ENCODE data around the gene MUCL1.
"Not testable (repeated sequence)": the region's sequence is repeated elsewhere in the genome, so short reads cannot be mapped to it uniquely, and the experiment has no call there.

Gene MUCL1

GRCh38 chr12:54853933-54854538 is at the start of gene MUCL1:
Gene MUCL1, plus strand, starts transcription at chr12:54854516. Its CDS starts 67 bp downstream, at chr12:54854583.
- peak; percentile 49 for DNase-seq (ENCODE audit: low spot score)

GRCh38 chr12:54821676-54822075 is 32.6 kb upstream of the MUCL1 start:
- DNase-seq (ENCODE audit: low spot score): no peak

GRCh38 chr12:54824402-54824801 is 29.9 kb upstream of the MUCL1 start:
- DNase-seq (ENCODE audit: low spot score): no peak

GRCh38 chr12:54829511-54829910 is 24.8 kb upstream of the MUCL1 start:
- DNase-seq (ENCODE audit: low spot score): no peak

GRCh38 chr12:54830199-54830598 is 24.1 kb upstream of the MUCL1 start:
- no peak for DNase-seq (ENCODE audit: low spot score)

- no peak for DNase-seq (ENCODE audit: low spot score)
Observed at GRCh38 chr12:54831631-54832030, 22.7 kb upstream of the MUCL1 start.

- DNase-seq (ENCODE audit: low spot score): no peak
Observed at GRCh38 chr12:54840244-54840865, 14.0 kb upstream of the MUCL1 start.

GRCh38 chr12:54857406-54857805 is 3.1 kb downstream of the MUCL1 start:
- no peak for DNase-seq (ENCODE audit: low spot score)

- DNase-seq (ENCODE audit: low spot score): no peak
Observed at GRCh38 chr12:54858562-54858961, 4.2 kb downstream of the MUCL1 start.

- no peak for DNase-seq (ENCODE audit: low spot score)
Observed at GRCh38 chr12:54859502-54859901, 5.2 kb downstream of the MUCL1 start.

GRCh38 chr12:54861927-54862326 is 7.6 kb downstream of the MUCL1 start:
- DNase-seq (ENCODE audit: low spot score): no peak

GRCh38 chr12:54863948-54864618 is 9.8 kb downstream of the MUCL1 start:
- no peak for DNase-seq (ENCODE audit: low spot score)

- no peak for DNase-seq (ENCODE audit: low spot score)
Observed at GRCh38 chr12:54865683-54866324, 11.5 kb downstream of the MUCL1 start.

- DNase-seq (ENCODE audit: low spot score): no peak
Observed at GRCh38 chr12:54868690-54869089, 14.4 kb downstream of the MUCL1 start.

GRCh38 chr12:54870048-54870447 is 15.7 kb downstream of the MUCL1 start:
- DNase-seq (ENCODE audit: low spot score): no peak

GRCh38 chr12:54870617-54871016 is 16.3 kb downstream of the MUCL1 start:
- no peak for DNase-seq (ENCODE audit: low spot score)

GRCh38 chr12:54879150-54879549 is 24.8 kb downstream of the MUCL1 start:
- no peak for DNase-seq (ENCODE audit: low spot score)

GRCh38 chr12:54879579-54879978 is 25.3 kb downstream of the MUCL1 start:
- no peak for DNase-seq (ENCODE audit: low spot score)

GRCh38 chr12:54882079-54882478 is 27.8 kb downstream of the MUCL1 start:
- no peak for DNase-seq (ENCODE audit: low spot score)

GRCh38 chr12:54882597-54882996 is 28.3 kb downstream of the MUCL1 start:
- not testable (repeated sequence) for DNase-seq (ENCODE audit: low spot score)

- not testable (repeated sequence) for DNase-seq (ENCODE audit: low spot score)
Observed at GRCh38 chr12:54888428-54888827, 34.1 kb downstream of the MUCL1 start.

- DNase-seq (ENCODE audit: low spot score): peak; percentile 56
Observed at GRCh38 chr12:54890339-54890738, 36.0 kb downstream of the MUCL1 start.
